ENCODE data around the gene SLAMF6. TPM values are rescaled to one million over a fixed set of nuclear protein-coding genes. Genes with fewer than 3 reads are reported as not detected.
A peak's percentile ranks its signal among the peaks of the same experiment; 100 is the strongest.

The SLAMF6 gene
- total and polyA plus RNA-seq, 10 of the 15 experiments (the other 5 are each of a cell fraction or from before 2014, with no cell fraction given) = 20.5 to 89.6 (median 36.5) TPM

GRCh38 chr1:160567858-160568682 is 45.0 kb upstream of the SLAMF6 start:
- in situ Hi-C loops (cut with MboI) (no loop called here), intact Hi-C loops (cut with micrococcal nuclease; ENCODE audit: unreplicated experiment) (no loop called here)
- Histone ChIP-seq H3K27me3 (replicated peaks in 1 of 2; ENCODE audit: control insufficient read depth in 2 of 2, insufficient read depth in 2 of 2, low read length in 1 of 2) (no peaks in the 10 kb centered on the region), H4K20me1 (ENCODE audit: control insufficient read depth, insufficient read depth) (no peaks in the 10 kb centered on the region), H2AFZ (ENCODE audit: control insufficient read depth, low read depth, low read length) (peak overlapping the region; percentile 79), H3K79me2 (ENCODE audit: control insufficient read depth, insufficient read depth, low read length) (peaks cover 3% of the 10 kb centered on the region), H3K36me3 (ENCODE audit: control insufficient read depth in 2 of 2, insufficient read depth in 2 of 2, low read length in 1 of 2) (no peaks in the 10 kb centered on the region), H3K9me3 (replicated peaks; ENCODE audit: control insufficient read depth, insufficient read depth, low read length) (peaks cover 7% of the 10 kb centered on the region; the same call in 2 of the 3 replicates), H3K4me1 (ENCODE audit: control insufficient read depth, insufficient read depth, low read length) (peaks cover 22% of the 10 kb centered on the region), H3K4me2 (ENCODE audit: control insufficient read depth, insufficient read depth) (peak overlapping the region; percentile 64), H3K4me3 (peak overlapping the region; percentile 28; the same call in 1 of the 2 replicates), H3K27ac (ENCODE audit: control insufficient read depth, insufficient read depth) (peak overlapping the region; percentile 68), H3K9ac (ENCODE audit: control insufficient read depth, insufficient read depth, low read length) (peak overlapping the region; percentile 33; the same call in 1 of the 2 replicates)
- ChIA-PET POLR2A (interaction anchor here (0.5 to 6.8 kb wide), 6 partner anchors 8 to 221 kb away, joined by 3 to 43 read pairs (median 4); no protein-coding TSS in a partner anchor), RAD21 (ENCODE audit: unreplicated experiment) (interaction anchor here (0.9 to 3.5 kb wide), 8 partner anchors 7 to 139 kb away, joined by 3 to 21 read pairs (median 3); no protein-coding TSS in a partner anchor), CTCF (interaction anchor here (1.0 to 2.4 kb wide), 6 partner anchors 9 to 38 kb away, joined by 3 to 9 read pairs (median 4); no protein-coding TSS in a partner anchor), SMC1A (ENCODE audit: uncharacterized antibody, unreplicated experiment) (interaction anchor here (2.9 to 30.0 kb wide), 4 partner anchors 8 to 38 kb away, joined by 17 to 735 read pairs (median 76); partner anchors contain the start of gene CD84)
- WGBS (ENCODE audit: insufficient coverage, insufficient replicate concordance, low lambda C conversion rate, missing lambda C conversion rate) = 16% methylated on average over 8 of the region's 8 CpGs
- FAIRE-seq (no peak), DNase-seq (ENCODE audit: low read depth, low spot score) (no peak), ATAC-seq (peak; percentile 86)
- BruUV-seq (replicated peaks) = no TSS peak
- TF ChIP-seq EED (IDR thresholded peaks at IDR 0.05; ENCODE audit: low read depth) = peak; percentile 39; the same call in 1 of the 2 replicates
- TF ChIP-seq, protein P1, sequence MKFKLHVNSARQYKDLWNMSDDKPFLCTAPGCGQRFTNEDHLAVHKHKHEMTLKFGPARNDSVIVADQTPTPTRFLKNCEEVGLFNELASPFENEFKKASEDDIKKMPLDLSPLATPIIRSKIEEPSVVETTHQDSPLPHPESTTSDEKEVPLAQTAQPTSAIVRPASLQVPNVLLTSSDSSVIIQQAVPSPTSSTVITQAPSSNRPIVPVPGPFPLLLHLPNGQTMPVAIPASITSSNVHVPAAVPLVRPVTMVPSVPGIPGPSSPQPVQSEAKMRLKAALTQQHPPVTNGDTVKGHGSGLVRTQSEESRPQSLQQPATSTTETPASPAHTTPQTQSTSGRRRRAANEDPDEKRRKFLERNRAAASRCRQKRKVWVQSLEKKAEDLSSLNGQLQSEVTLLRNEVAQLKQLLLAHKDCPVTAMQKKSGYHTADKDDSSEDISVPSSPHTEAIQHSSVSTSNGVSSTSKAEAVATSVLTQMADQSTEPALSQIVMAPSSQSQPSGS (IDR thresholded peaks at IDR 0.05; ENCODE audit: low read length) = peak; percentile 50
- TF ChIP-seq NFIC (IDR thresholded peaks at IDR 0.05; ENCODE audit: low read depth, low read length) = peak; percentile 70
- no peak for TF ChIP-seq POU2F2 (IDR thresholded peaks at IDR 0.05; ENCODE audit: borderline replicate concordance, low read depth, low read length)
- 0 out of 2 replicates have a peak, but pooled peaks have one; percentile 41 for TF ChIP-seq CBX5 (IDR thresholded peaks at IDR 0.05; ENCODE audit: low read depth)
- TF ChIP-seq CBFB (IDR thresholded peaks at IDR 0.05; ENCODE audit: low read depth) = peak; percentile 41; the same call in 1 of the 2 replicates
- TF ChIP-seq, protein P2, sequence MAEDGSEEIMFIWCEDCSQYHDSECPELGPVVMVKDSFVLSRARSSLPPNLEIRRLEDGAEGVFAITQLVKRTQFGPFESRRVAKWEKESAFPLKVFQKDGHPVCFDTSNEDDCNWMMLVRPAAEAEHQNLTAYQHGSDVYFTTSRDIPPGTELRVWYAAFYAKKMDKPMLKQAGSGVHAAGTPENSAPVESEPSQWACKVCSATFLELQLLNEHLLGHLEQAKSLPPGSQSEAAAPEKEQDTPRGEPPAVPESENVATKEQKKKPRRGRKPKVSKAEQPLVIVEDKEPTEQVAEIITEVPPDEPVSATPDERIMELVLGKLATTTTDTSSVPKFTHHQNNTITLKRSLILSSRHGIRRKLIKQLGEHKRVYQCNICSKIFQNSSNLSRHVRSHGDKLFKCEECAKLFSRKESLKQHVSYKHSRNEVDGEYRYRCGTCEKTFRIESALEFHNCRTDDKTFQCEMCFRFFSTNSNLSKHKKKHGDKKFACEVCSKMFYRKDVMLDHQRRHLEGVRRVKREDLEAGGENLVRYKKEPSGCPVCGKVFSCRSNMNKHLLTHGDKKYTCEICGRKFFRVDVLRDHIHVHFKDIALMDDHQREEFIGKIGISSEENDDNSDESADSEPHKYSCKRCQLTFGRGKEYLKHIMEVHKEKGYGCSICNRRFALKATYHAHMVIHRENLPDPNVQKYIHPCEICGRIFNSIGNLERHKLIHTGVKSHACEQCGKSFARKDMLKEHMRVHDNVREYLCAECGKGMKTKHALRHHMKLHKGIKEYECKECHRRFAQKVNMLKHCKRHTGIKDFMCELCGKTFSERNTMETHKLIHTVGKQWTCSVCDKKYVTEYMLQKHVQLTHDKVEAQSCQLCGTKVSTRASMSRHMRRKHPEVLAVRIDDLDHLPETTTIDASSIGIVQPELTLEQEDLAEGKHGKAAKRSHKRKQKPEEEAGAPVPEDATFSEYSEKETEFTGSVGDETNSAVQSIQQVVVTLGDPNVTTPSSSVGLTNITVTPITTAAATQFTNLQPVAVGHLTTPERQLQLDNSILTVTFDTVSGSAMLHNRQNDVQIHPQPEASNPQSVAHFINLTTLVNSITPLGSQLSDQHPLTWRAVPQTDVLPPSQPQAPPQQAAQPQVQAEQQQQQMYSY (CRISPR knock-in tag; IDR thresholded peaks at IDR 0.05) = no peak
- no peak for TF ChIP-seq SMARCA5 (IDR thresholded peaks at IDR 0.05)
- peak; percentile 83 for TF ChIP-seq RUNX3 (IDR thresholded peaks at IDR 0.05; ENCODE audit: low read length)
- no peak for TF ChIP-seq BACH1 (IDR thresholded peaks at IDR 0.05; ENCODE audit: borderline replicate concordance)
- TF ChIP-seq TARDBP (IDR thresholded peaks at IDR 0.05; ENCODE audit: borderline replicate concordance) = no peak; the same call in 1 of the 2 replicates
- TF ChIP-seq NBN (IDR thresholded peaks at IDR 0.05) = 0 out of 2 replicates have a peak, but pooled peaks have one; percentile 65
- TF ChIP-seq BCL11A (IDR thresholded peaks at IDR 0.05; ENCODE audit: low read depth, low read length) = peak; percentile 41; the same call in 1 of the 2 replicates
- TF ChIP-seq ATF7 (IDR thresholded peaks at IDR 0.05; ENCODE audit: low read depth) = 0 out of 2 replicates have a peak, but pooled peaks have one; percentile 45
- no peak for TF ChIP-seq RELA (IDR thresholded peaks at IDR 0.05; ENCODE audit: borderline replicate concordance, partially characterized antibody)
- TF ChIP-seq CREM (IDR thresholded peaks at IDR 0.05; ENCODE audit: low read depth) = peak; percentile 67; the same call in 1 of the 2 replicates
- TF ChIP-seq ASH2L (IDR thresholded peaks at IDR 0.05; ENCODE audit: borderline replicate concordance, low read depth) = no peak
- TF ChIP-seq NFYA (IDR thresholded peaks at IDR 0.05; ENCODE audit: borderline replicate concordance, low read depth, low read length) = no peak
- TF ChIP-seq IRF4 (IDR thresholded peaks at IDR 0.05; ENCODE audit: low read depth, low read length) = 0 out of 2 replicates have a peak, but pooled peaks have one; percentile 71
